Inflammatory macrophage (primary cell): ENCODE data around the gene LAMC3.

Source experiments
- DNase-seq, 2 donors: peaks; one replicate each; pipeline ENCODE4 v3.0.0-alpha.2; 2020 to 2022

The LAMC3 gene

GRCh38 chr9:131125288-131126058 is 116.5 kb downstream of the LAMC3 start, which contains the start of gene NUP214:
Gene NUP214 (plus strand): TSS chr9:131125586. CDS start chr9:131125705, 119 bp downstream.
- DNase-seq: peak; percentile 99

- no peak for DNase-seq
These were observed 117.1 kb downstream of the LAMC3 start for GRCh38 chr9:131126059-131126426.

DNA sequence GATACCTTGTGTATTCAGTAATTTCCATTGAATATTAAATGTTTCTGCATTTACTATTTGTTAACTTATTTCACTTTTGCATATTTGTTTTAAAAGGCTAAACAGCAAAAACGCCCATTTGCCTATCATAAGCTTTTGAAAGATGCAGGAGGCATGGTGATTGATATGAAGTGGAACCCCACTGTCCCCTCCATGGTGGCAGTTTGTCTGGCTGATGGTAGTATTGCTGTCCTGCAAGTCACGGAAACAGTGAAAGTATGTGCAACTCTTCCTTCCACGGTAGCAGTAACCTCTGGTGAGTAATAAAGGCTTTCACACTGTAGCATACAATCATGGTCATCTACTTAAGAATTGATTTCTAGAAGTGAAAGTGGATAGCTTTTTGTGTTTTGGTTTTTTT is 120.2 kb downstream of the LAMC3 start:
- DNase-seq: no peak

DNA sequence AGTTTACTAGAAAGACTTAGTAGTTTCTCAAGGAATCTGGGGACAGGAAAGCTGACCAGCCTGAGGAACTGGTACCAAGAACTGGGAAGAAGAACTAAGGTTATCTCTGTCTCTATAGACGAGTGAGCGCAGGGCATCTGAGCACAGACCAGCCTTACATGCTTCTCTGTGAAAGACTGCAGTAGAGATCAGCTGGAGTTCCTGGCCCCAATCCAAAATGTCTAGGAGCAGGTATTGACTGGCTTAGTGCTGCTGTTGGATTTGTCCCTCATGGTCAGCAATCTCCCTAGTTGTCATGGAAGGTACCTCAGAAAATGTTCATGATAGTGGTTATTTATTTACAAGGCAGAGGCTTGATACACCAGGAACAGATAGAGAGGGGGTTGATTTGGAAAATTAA is 129.7 kb downstream of the LAMC3 start:
- no peak for DNase-seq

DNA sequence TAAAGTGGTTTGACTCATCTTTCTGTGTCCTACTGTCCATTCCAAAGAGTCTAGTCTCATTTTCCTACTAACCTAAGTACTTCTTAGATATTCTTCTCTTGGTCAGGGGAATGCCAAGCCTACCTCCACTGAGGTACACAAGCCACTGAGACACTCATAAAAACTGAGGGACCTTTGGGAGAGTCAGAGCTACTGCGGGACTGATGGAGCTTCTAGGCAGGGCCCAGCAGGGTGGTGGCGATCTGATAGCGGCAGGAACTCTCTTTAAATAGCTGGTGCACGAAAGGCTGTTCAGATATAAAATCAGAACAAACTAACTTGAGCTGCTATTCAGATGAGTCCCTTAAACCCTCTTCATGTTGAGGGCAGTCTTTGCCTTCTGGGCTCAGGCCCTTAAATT is 131.1 kb downstream of the LAMC3 start:
- no peak for DNase-seq

DNA sequence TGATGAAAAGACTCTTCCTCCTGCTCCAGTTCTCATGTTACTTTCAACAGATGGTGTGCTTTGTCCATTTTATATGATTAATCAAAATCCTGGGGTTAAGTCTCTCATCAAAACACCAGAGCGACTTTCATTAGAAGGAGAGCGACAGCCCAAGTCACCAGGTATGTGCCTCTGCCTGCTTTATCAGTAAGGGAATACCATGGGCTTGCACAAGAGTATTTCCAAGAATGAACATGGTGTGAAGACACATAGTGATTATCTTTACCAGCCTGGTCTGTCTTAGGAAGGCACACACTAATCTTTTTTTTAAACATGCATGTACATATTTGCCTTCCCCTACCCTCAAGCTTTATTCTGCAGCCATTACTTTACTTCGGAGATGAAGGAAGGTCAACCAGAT is 131.6 kb downstream of the LAMC3 start:
- DNase-seq: no peak

- DNase-seq: no peak
These were observed 133.2 kb downstream of the LAMC3 start for GRCh38 chr9:131142160-131142559.
